ENCODE data around the gene THPO.
"Not testable (repeated sequence)": the region's sequence is repeated elsewhere in the genome, so short reads cannot be mapped to it uniquely, and the experiment has no call there.

Gene THPO

DNA sequence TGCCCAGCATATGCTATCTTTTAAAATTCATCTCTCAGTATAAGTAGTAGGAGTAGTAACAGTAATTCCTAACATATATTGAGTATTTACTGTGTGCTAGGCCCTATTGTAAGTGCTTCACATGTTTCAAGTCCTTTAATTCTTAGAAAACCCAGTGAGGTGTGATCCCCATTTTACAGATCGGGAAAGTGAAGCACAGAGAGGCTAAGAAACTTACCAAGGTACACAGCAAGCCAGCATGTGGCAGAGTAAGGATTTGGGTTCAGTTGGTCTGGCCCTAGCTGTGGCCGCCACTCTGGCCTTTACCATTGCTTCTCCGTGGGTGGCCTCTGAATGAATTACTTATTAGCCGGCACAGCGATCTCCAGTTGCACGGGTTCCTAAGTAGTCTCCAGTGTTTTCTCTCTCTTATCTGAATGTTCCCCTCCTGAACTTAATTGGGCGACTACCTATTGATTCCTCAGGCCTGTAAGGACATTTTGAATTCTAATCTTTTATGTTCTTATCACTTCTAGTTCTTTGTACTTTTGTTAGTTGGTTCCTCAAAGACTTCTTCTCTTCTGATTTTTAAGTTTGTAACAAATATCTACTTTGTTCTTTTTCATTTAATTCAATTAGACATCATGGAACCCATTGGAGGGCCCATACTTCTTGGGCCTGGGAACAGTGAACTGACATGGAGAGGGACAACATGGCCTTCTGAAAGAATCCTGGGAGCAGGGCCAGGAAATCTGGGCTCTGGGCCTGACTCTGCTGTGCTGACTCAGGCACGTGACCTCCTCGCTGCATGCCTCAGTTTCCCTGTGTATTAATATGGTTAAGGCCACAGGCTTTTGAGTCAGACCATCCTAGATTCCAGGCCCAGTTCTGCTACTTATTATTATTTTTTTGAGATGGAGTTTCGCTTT, 28.2 kb downstream of the THPO start:
- DNase-seq (ENCODE audit: low read depth in 2 of 2): no peak

DNA sequence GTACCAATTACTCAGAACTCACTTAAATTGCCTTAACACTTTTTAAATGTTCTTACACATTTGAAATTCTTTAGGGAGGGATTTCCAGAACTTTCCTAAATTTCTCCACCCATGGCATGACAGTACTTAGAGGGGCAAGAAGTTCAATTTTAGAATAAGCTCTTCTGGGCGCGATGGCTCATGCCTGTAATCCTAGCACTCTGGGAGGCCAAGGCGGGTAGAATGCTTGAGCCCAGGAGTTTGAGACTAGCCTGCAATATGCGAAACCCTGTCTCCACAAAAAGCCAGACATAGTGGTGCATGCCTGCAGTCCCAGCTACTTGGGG, 30.0 kb downstream of the THPO start:
- DNase-seq (ENCODE audit: low read depth in 2 of 2): no peak

DNA sequence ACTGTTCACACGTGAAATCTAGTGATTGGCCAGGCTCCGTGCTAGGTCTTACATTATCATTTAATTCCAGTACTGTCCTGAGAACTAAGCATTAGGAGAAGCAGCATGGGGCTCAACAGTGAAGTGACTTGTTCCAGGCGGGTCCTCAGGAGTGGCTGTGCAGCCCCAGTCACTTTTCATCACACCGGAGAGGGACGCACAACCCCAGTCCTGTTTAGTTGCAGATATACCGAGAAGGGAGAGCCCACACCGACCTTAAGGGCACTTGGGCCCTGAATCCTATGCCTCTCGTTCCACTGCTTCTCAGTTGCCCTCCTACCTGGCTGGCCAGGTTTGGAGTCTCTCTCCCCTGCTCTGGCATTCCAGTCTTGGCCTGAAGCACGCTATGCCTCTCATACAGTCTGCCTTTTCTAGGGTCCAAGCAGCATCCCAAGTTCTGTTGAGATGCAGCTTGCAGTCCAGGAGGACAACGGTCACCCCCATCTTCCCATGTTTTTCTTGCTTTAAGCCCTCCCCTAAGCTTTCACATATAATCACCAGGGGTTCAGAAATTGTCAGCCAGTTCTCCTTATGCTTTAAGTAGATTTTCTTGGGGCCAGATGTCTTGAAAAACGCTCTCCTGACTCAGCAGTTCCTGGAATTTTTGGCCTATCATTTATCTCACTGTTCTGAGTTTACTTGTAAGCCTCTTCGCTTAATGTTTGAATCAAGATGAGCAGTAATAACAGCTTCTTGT, 30.5 kb downstream of the THPO start:
- DNase-seq (ENCODE audit: low read depth in 2 of 2): no peak

DNA sequence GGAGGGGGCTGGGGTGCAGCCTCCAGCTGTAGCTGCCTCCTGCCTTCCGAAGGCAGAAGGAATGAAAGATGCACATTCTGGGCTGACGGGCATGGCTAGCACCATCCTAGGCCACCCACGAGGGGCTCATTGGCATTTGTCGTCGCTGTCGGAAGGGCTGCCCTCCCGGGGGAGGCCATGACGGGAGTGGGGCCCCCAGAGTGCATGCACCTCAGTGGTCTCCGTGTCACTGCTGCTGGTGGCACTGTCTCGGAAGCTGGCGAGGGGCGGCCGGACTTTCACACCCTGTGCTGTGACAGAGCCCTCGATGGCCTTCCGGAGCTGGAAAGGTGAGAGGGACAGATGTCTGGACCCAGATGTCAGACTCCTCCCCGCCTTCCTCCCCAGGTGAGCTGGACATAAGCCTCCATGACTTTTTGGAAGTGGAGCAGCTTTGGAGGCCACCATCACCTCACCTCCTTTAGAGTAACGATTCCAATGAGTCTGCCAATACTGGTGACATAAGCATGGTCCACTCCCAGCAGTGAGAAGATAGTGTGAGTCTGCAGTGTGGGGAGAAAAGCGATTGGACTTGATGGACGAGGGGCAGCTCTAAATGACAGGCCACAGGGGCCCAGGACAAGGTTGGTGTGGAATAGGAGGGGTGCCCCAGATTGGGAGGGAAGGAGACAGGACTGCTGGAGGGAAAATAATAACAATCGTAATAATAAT, 31.4 kb downstream of the THPO start:
- no peak for DNase-seq (ENCODE audit: low read depth in 2 of 2)

DNA sequence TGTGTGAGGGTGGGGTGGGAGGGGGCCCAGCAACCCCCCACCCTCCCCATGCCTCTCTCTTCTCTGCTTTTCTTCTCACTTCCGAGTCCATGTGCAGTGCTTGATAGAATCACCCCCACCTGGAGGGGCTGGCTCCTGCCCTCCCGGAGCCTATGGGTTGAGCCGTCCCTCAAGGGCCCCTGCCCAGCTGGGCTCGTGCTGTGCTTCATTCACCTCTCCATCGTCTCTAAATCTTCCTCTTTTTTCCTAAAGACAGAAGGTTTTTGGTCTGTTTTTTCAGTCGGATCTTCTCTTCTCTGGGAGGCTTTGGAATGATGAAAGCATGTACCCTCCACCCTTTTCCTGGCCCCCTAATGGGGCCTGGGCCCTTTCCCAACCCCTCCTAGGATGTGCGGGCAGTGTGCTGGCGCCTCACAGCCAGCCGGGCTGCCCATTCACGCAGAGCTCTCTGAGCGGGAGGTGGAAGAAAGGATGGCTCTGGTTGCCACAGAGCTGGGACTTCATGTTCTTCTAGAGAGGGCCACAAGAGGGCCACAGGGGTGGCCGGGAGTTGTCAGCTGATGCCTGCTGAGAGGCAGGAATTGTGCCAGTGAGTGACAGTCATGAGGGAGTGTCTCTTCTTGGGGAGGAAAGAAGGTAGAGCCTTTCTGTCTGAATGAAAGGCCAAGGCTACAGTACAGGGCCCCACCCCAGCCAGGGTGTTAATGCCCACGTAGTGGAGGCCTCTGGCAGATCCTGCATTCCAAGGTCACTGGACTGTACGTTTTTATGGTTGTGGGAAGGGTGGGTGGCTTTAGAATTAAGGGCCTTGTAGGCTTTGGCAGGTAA, 32.5 kb downstream of the THPO start:
- DNase-seq (ENCODE audit: low read depth in 2 of 2): no peak

DNA sequence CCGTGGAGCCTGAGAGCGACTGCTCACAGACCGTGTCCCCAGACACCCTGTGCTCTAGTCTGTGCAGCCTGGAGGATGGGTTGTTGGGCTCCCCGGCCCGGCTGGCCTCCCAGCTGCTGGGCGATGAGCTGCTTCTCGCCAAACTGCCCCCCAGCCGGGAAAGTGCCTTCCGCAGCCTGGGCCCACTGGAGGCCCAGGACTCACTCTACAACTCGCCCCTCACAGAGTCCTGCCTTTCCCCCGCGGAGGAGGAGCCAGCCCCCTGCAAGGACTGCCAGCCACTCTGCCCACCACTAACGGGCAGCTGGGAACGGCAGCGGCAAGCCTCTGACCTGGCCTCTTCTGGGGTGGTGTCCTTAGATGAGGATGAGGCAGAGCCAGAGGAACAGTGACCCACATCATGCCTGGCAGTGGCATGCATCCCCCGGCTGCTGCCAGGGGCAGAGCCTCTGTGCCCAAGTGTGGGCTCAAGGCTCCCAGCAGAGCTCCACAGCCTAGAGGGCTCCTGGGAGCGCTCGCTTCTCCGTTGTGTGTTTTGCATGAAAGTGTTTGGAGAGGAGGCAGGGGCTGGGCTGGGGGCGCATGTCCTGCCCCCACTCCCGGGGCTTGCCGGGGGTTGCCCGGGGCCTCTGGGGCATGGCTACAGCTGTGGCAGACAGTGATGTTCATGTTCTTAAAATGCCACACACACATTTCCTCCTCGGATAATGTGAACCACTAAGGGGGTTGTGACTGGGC, 33.3 kb downstream of the THPO start:
- no peak for DNase-seq (ENCODE audit: low read depth in 2 of 2)

DNA sequence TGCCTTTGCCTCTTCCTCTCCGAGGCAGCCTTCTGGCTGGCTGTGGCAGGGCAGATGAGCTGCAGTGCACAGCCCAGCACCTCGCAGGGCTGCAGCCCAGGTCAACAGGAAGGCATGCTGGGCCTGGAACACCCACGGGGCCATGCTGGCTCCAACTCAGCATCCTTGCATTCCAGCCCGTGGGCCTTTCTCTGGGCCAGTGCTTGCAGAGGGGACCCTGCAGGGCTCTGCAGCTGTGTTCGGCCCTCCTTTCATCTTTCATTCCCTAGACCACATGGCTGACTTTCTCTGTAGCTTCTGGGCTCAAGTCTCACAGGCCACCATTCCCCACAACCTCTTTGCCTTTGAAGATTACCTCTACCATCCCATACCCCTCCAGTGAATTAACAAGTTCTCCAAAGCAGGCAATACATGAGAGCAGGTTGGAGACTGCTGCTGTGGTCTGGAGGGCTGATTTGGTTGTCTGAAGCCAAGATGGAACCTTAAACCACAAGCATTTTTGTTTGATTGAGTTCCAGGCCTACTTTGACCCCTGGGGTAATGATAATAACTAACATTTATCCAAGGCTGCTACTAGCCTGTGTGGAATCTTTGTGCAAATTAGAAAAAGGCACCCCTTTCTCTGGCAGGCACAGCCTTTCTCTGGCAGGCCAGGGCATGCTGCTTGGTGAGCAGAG, 34.7 kb downstream of the THPO start:
- DNase-seq (ENCODE audit: low read depth in 2 of 2): no peak

DNA sequence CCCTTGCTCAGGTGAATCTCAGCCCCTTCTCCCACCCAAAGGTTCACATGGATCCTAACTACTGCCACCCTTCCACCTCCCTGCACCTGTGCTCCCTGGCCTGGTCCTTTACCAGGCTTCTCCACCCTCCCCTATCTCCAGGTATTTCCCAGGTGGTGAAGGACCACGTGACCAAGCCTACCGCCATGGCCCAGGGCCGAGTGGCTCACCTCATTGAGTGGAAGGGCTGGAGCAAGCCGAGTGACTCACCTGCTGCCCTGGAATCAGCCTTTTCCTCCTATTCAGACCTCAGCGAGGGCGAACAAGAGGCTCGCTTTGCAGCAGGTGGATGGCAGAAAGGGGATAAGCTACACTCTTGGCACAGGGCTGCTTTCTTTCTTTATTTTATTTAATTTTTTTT, 36.1 kb downstream of the THPO start:
- no peak for DNase-seq (ENCODE audit: low read depth in 2 of 2)

DNA sequence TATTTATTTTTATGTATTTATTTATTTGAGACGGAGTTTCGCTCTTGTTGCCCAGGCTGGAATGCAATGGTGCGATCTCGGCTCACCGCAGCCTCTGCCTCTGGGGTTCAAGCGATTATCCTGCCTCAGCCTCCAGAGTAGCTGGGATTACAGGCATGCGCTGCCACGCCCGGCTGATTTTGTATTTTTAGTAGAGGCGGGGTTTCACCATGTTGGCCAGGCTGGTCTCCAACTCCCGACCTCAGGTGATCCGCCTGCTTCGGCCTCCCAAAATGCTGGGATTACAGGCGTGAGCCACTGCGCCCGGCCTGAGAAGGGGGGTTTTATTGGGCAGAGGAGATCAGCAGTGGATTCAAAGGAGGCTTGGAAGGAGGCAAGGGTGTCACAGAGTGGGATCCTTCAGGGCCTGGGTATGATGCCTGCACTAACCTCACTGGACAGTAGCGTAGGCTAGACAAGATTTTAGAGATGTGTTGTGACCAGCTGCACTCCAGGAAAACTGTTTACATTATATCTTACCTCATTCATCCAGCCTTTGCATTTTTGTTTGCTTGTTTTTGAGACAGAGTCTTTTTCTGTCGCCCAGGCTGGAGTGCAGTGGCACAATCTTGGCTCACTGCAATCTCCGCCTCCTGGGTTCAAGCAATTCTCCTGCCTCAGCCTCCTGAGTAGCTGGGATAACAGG, 38.4 kb downstream of the THPO start:
- DNase-seq (ENCODE audit: low read depth in 2 of 2): not testable (repeated sequence)

DNA sequence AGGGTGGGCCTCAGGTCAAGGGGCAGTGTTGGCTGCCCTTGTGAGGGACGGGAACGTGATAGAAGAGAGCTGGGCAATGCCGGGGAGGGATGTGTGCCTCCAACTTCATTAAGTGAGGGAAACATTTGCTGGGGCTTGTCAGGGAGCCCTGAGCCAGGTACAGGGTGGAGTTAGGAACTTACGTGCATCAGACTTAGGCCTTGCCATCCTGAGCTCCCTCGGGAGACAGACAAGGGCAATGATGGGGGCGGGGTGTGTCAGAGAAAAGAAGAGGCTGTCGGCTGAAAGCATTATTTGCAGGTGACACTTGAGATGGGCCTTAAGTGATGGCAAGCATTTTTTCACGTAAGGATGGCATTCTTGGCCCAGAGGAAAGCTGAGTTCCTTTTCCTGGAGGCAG, 39.0 kb downstream of the THPO start:
- no peak for DNase-seq (ENCODE audit: low read depth in 2 of 2)

DNA sequence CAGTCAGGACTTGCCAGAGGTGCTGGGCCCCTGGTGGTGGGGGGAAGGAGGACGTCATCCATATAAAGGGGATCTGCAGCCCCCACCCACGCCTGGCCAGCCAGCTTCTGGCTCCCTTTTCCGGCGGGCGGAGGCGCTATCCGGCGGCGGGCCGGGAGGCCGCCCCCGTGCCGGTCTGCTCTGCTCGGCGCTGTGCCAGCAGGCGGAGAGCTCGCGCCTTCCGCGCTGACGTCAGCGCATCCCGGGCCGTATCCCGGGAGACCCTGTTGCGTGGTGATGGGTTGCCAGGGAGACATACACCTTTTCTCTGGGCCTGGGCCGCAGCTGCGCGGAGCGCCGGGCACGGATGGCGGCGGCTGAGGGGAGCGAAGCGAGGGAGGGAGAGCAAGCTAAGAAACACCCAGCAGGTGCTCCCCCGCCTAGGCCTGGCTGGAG, 39.5 kb downstream of the THPO start:
- DNase-seq (ENCODE audit: low read depth in 2 of 2): no peak

DNA sequence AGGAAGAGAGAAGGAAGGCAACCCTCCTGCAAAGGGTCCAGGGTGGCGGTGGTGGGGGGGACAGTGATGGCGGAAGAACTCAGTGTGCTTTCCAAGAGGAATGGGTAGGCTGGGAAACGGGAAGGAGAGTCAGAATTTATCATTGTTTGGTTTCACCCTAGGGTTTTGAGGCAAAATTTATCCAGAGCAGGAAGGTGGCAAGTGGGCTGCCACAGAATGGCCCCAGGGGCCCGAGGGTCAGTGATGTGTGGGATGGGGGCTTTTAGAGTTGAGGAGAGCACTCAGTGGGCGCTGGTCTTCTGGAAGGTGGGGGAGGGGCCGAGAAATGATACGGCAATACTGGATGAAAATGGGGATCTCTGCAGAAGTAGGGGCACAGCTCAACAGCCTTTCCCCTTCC, 40.0 kb downstream of the THPO start:
- DNase-seq (ENCODE audit: low read depth in 2 of 2): no peak

DNA sequence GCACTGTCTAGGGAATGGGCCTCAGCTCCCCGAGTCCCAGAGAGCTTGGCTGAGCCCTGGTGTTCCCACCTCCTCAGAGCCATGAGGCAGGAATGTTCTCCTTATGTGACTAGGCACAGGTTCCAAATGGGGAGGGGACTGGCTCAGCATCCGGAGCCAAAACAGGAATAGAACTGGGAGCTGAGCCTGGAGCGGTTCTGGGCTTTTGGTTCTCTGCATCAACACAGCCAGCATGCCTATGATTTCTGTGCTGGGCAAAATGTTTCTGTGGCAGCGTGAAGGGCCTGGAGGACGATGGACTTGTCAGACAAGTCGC, 40.6 kb downstream of the THPO start, which contains the start of gene FAM131A:
Gene FAM131A, plus strand, starts transcription at position 202 of the 316 bp plus-strand sequence. Its CDS starts 31 bp downstream, at position 233.
- no peak for DNase-seq (ENCODE audit: low read depth in 2 of 2)

DNA sequence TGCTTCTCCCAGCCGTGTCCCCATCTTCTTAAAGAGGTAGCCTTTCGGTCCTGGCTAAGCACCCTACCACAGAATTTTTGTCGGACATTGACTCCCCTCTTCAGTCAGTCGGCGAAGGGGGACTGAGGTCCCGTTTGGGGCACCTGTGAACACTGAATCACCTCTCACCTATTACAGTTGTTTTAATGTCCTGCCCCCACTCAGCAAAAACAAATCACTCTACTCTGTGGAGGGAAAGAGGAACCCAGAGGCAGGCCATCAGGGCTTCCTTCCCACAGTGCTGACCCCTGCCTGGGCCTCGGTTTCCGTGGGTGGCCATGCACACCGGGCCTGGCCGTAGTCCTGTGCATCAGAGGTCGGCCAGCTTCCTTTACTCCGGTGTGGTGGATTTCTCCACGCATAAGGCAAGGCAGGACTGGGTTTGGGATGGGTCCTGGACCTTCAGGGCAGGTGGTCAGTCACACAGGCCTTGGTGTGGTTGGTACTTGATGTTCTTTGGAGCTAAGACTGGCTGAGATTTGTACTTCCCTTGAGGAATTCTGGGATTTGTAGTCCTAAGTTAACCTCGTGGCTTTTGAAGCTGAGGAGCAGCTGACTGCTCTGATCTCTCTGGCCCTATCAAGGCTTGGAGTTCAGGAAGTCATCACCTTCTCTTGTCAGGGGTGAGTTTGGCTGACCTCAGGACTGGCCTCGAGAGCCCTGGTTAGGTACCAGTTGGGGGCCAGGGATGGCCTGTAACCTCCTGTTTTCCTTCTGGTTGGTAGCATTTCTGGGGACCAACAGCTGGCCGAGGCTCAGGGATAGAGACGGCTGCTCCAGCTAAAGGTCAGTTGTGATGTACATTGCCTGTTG, 41.2 kb downstream of the THPO start:
- no peak for DNase-seq (ENCODE audit: low read depth in 2 of 2)

DNA sequence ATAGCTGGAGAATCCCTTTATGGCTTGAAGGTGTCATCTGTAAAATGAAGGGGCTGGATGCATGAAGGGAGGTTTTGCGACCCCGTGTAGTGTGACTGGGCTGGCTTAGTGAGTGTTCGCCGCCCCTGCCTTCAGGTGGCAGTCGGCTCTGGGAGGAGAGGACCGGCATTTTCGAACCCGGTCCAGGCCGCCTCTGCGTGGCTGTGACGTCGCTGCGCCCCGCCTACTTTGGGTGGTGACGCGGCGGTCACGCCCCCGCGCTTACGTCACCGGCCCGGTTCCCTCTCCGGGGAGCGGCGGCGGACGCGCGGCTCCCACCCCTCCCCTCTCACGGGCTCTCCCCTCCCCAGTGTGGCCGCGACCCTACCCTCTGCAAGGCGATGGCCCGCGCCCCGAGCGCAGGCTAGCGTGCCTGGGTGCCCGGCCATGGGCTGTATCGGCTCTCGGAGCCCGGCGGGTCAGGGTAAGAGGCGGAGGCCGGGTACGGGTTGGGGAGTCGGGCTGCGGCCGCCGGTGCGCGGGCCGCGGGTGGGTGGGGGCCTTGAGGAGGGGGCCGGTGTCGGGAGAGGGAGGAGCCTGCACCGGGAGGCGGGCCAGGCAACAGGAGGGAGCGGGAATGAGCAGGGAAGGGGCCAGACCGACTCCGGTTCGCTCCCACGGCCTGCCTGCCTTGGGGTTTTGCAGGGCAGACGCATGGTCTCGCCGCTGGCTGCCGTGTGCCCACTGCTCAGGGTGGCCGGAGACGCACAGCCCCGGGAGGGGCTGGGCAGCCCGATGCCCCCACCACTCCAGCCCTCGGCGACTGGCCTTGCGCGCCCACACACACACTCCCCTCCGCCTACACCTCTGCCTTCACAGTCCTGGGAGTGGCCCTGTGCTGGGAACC, 42.1 kb downstream of the THPO start:
- DNase-seq (ENCODE audit: low read depth in 2 of 2): peak; percentile 62 to 84

DNA sequence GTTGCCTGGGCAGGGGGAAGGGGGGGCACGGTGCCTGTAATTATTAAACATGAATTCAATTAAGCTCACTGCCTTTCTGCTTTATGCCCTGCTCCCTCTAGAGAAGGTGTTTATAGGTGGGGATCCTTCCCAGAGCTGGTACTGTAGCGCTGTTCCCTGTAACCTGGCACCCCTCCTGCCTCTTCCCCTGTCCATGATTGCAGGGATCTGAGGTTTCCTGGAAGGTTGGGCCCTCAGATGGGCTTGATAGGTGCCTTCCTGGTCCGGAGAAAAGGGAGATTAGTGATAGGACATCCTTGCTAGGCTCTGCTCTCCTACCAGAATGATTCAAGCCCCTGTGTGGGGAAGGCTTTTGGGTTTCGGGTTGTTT, 42.7 kb downstream of the THPO start:
- DNase-seq (ENCODE audit: low read depth in 2 of 2): no peak

DNA sequence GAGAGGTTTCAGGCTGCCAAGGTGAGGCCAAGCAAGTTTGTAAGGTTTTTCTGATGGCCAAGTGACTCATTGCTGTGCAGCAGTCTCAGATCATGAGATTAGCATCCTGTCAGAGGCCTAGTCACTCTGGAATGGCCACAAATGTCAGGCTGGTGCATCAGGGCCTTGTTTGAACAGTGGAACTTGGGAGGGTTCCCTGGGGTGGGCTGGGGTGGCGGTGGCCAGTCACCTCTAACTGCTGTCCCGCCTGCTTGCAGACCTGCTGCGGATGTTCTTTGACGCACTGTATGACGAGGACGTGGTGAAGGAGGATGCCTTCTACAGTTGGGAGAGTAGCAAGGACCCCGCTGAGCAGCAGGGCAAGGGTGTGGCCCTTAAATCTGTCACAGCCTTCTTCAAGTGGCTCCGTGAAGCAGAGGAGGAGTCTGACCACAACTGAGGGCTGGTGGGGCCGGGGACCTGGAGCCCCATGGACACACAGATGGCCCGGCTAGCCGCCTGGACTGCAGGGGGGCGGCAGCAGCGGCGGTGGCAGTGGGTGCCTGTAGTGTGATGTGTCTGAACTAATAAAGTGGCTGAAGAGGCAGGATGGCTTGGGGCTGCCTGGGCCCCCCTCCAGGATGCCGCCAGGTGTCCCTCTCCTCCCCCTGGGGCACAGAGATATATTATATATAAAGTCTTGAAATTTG, 43.4 kb downstream of the THPO start:
- no peak for DNase-seq (ENCODE audit: low read depth in 2 of 2)

Data from stimulated activated CD4-positive, alpha-beta T cell treated with anti-CD3 and anti-CD28 coated beads, Interleukin-1b, Interleukin-23, amount 100 ng/mL, for 1 hour (primary cell).